GM12865 (cell line): ENCODE data around the gene SPINT1.

Source experiments
- DNase-seq: peaks from one replicate; pipeline ENCODE4 v3.0.0; 2010; ENCODE audit warnings: low read depth
- H3K4me3 ChIP-seq: 2 replicates; pipeline ENCODE4 v1.5.1; 2011; ENCODE audit warnings: mild to moderate bottlenecking, low read depth, low read length, control low read depth
- TF ChIP-seq, protein P1 (sequence below): IDR thresholded peaks from 2 replicates; pipeline ENCODE4 v1.5.1; 2011; ENCODE audit warnings: low read length, control low read depth, low read depth, inconsistent platforms; ENCODE audit not compliant: insufficient read depth; ENCODE audit errors: missing control alignments

SPINT1 gene

GRCh38 chr15:40850576-40851112, 6.8 kb downstream of the SPINT1 start:
- DNase-seq, result no peak
- TF ChIP-seq, protein P1, sequence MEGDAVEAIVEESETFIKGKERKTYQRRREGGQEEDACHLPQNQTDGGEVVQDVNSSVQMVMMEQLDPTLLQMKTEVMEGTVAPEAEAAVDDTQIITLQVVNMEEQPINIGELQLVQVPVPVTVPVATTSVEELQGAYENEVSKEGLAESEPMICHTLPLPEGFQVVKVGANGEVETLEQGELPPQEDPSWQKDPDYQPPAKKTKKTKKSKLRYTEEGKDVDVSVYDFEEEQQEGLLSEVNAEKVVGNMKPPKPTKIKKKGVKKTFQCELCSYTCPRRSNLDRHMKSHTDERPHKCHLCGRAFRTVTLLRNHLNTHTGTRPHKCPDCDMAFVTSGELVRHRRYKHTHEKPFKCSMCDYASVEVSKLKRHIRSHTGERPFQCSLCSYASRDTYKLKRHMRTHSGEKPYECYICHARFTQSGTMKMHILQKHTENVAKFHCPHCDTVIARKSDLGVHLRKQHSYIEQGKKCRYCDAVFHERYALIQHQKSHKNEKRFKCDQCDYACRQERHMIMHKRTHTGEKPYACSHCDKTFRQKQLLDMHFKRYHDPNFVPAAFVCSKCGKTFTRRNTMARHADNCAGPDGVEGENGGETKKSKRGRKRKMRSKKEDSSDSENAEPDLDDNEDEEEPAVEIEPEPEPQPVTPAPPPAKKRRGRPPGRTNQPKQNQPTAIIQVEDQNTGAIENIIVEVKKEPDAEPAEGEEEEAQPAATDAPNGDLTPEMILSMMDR, result no peak
- H3K4me3 ChIP-seq, result no peak overlapping the region

DNA sequence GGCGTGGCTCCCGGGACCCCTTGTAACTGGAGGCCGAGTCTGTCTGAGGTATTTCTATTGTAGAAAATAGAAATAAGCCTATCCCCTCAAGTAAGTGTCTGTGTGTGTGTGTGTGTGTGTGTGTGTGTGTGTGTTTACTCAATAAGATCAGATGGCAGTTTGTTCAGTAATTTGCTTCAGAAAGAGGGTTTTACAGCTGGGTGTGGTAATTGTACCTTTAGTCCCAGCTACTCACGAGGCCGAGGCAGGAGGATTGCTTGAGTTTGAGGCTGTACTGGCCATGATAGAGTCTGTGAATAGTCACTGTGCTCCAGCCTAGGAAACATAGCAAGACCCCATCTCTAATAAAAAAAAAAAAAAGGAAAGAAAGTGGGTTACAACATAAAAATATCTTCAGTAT, 8.7 kb downstream of the SPINT1 start:
- TF ChIP-seq, protein P1, result no peak
- H3K4me3 ChIP-seq, result no peak overlapping the region
- DNase-seq, result no peak

GRCh38 chr15:40853241-40853890, 9.5 kb downstream of the SPINT1 start:
- DNase-seq, result no peak
- H3K4me3 ChIP-seq, result no peak overlapping the region
- TF ChIP-seq, protein P1, result no peak

DNA sequence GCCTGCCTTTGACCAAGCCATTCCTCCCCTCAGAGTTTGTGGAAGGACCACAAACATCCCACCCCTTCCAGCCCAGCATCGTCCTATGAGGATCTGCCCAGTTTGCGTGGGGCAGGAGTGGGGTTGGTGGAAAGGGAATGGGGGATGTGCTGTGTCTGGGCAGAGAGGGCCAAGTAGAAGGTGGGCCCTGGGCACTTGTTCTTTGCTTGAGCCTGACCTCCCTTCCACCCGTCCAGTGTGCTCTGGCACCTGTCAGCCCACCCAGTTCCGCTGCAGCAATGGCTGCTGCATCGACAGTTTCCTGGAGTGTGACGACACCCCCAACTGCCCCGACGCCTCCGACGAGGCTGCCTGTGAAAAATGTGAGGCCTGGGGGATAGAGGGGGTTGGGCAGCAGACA, 10.3 kb downstream of the SPINT1 start:
- TF ChIP-seq, protein P1, result no peak
- H3K4me3 ChIP-seq, result no peak overlapping the region
- no peak for DNase-seq

DNA sequence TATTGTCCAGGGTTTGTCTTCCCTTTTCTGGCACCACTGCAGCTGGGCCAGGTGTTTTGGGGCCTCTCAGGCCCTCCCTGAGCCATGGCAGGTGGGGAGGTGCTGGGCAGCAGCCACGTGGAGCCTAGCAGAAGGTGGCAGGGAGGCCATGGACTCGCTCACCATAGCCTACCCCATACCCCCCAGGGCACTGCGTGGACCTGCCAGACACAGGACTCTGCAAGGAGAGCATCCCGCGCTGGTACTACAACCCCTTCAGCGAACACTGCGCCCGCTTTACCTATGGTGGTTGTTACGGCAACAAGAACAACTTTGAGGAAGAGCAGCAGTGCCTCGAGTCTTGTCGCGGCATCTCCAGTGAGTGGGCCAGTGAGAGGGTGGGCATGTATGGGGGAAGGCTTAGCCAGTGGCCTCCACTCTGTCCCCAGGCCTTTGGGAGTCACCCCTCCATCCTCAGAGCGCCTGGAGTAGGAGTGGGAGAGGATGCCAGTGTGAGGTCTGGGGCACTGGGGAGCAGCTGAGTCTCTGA, 11.9 kb downstream of the SPINT1 start:
- TF ChIP-seq, protein P1, result no peak
- no peak for DNase-seq

GRCh38 chr15:40856746-40857145, 12.9 kb downstream of the SPINT1 start:
- TF ChIP-seq, protein P1, result no peak
- H3K4me3 ChIP-seq, result no peak overlapping the region
- no peak for DNase-seq

More for the DNA sequence above, 11.9 kb downstream of the SPINT1 start:
- H3K4me3 ChIP-seq, result no peak overlapping the region
